Skeletal muscle tissue (tissue), 4 donors: ENCODE measurements around the gene CORO6. TPM values are rescaled to one million over a fixed set of nuclear protein-coding genes. Genes with fewer than 3 reads are reported as not detected.
"Not testable (repeated sequence)": the region's sequence is repeated elsewhere in the genome, so short reads cannot be mapped to it uniquely, and the experiment has no call there.

Experiments
- H3K27ac ChIP-seq: one replicate; pipeline ENCODE4 v1.7.0; 2013; ENCODE audit warnings: mild to moderate bottlenecking, low read depth, low read length, inconsistent platforms
- H3K27me3 ChIP-seq, 3 donors: one replicate each; pipeline ENCODE4 v1.7.0; 2013; ENCODE audit warnings: low read length in 3 of 3; ENCODE audit not compliant: control insufficient read depth in 3 of 3, insufficient read depth in 3 of 3
- H3K36me3 ChIP-seq, 3 donors: one replicate each; pipeline ENCODE4 v1.7.0; 2013; ENCODE audit warnings: low read length in 3 of 3; ENCODE audit not compliant: control insufficient read depth in 3 of 3, insufficient read depth in 3 of 3
- H3K4me1 ChIP-seq, 3 donors: one replicate each; pipeline ENCODE4 v1.7.0; 2013; ENCODE audit warnings: low read length in 3 of 3, mild to moderate bottlenecking in 3 of 3; ENCODE audit not compliant: control insufficient read depth in 3 of 3, insufficient read depth in 3 of 3
- H3K4me3 ChIP-seq, 3 donors: one replicate each; pipeline ENCODE4 v1.7.0; 2013; ENCODE audit warnings: low read length in 3 of 3
- H3K9ac ChIP-seq, 3 donors: one replicate each; pipeline ENCODE4 v1.7.0; 2013; ENCODE audit warnings: low read length in 3 of 3, mild to moderate bottlenecking in 3 of 3, moderate library complexity in 2 of 3, low read depth in 1 of 3
- H3K9me3 ChIP-seq, 3 donors: one replicate each; pipeline ENCODE4 v1.7.0; 2013; ENCODE audit warnings: low read length in 3 of 3; ENCODE audit not compliant: control insufficient read depth in 3 of 3
- total RNA-seq: library from RNA; depleted of rRNA; stranded (reverse); fragments of >200 nt; gene quantifications from one replicate; pipeline ENCODE4 v1.2.3, GENCODE V29; 2014
- donor health status: Osteomylitis.

CORO6 gene
- total RNA-seq, 1 donor from 2014 or later: 43.3 TPM

- Histone ChIP-seq H3K4me1 (peaks cover 0 to 2% (median 0%) of the 10 kb centered on the region in 3 donors), H3K27me3 (no peaks in the 10 kb centered on the region), H3K4me3 (no peak overlapping the region), H3K9me3 (no peaks in the 10 kb centered on the region), H3K36me3 (peaks cover 4 to 23% (median 17%) of the 10 kb centered on the region in 3 donors), H3K9ac (no peak overlapping the region), H3K27ac (peak overlapping the region; percentile 40)
Observed at GRCh38 chr17:29655323-29655722, 32.6 kb upstream of the CORO6 start.

- Histone ChIP-seq H3K36me3 (peaks cover 4 to 25% (median 19%) of the 10 kb centered on the region in 3 donors), H3K4me3 (no peak overlapping the region), H3K9ac (no peak overlapping the region), H3K4me1 (peaks cover 0 to 2% (median 0%) of the 10 kb centered on the region in 3 donors), H3K27me3 (no peaks in the 10 kb centered on the region), H3K27ac (peak overlapping the region; percentile 25), H3K9me3 (no peaks in the 10 kb centered on the region)
Observed at GRCh38 chr17:29653995-29654714, 31.4 kb upstream of the CORO6 start.

GRCh38 chr17:29652976-29653375, 30.3 kb upstream of the CORO6 start:
- Histone ChIP-seq H3K27me3 (no peaks in the 10 kb centered on the region), H3K4me3 (no peak overlapping the region), H3K4me1 (peaks cover 0 to 2% (median 0%) of the 10 kb centered on the region in 3 donors), H3K9ac (no peak overlapping the region), H3K36me3 (peaks cover 9 to 27% (median 21%) of the 10 kb centered on the region in 3 donors), H3K9me3 (no peaks in the 10 kb centered on the region), H3K27ac (no peak overlapping the region)

GRCh38 chr17:29651913-29652312, 29.2 kb upstream of the CORO6 start:
- H3K36me3 ChIP-seq: peaks cover 10 to 27% (median 23%) of the 10 kb centered on the region in 3 donors

GRCh38 chr17:29650396-29650795, 27.7 kb upstream of the CORO6 start:
- Histone ChIP-seq H3K9ac (no peak overlapping the region), H3K4me3 (no peak overlapping the region), H3K9me3 (no peaks in the 10 kb centered on the region), H3K27ac (peak overlapping the region; percentile 19), H3K36me3 (peaks cover 6 to 21% (median 17%) of the 10 kb centered on the region in 3 donors), H3K27me3 (no peaks in the 10 kb centered on the region), H3K4me1 (peaks cover 9 to 11% (median 11%) of the 10 kb centered on the region in 3 donors)

More at GRCh38 chr17:29651913-29652312, 29.2 kb upstream of the CORO6 start:
- H3K27me3 ChIP-seq, H3K9ac ChIP-seq, H3K4me1 ChIP-seq, H3K9me3 ChIP-seq, H3K4me3 ChIP-seq: not testable (repeated sequence)
- peak overlapping the region; percentile 8 for H3K27ac ChIP-seq

GRCh38 chr17:29649359-29649758, 26.6 kb upstream of the CORO6 start:
- Histone ChIP-seq H3K27ac (peak overlapping the region; percentile 46), H3K4me3 (no peak overlapping the region), H3K9me3 (no peaks in the 10 kb centered on the region), H3K9ac (no peak overlapping the region), H3K4me1 (peaks cover 16 to 19% (median 18%) of the 10 kb centered on the region in 3 donors), H3K36me3 (peaks cover 6 to 16% (median 13%) of the 10 kb centered on the region in 3 donors), H3K27me3 (no peaks in the 10 kb centered on the region)

- Histone ChIP-seq H3K27ac (peak overlapping the region; percentile 39), H3K27me3 (no peaks in the 10 kb centered on the region), H3K9ac (no peak overlapping the region), H3K36me3 (peaks cover 6 to 13% (median 11%) of the 10 kb centered on the region in 3 donors), H3K9me3 (no peaks in the 10 kb centered on the region), H3K4me1 (peaks cover 25 to 32% (median 25%) of the 10 kb centered on the region in 3 donors), H3K4me3 (no peak overlapping the region)
Observed at GRCh38 chr17:29648005-29648404, 25.3 kb upstream of the CORO6 start.

GRCh38 chr17:29645515-29646051, 22.9 kb upstream of the CORO6 start:
- Histone ChIP-seq H3K27ac (peak overlapping the region; percentile 72), H3K4me3 (peak overlapping the region in 2 of 3 donors; percentile 14 to 27), H3K27me3 (no peaks in the 10 kb centered on the region), H3K4me1 (peaks cover 46 to 50% (median 47%) of the 10 kb centered on the region in 3 donors), H3K9me3 (no peaks in the 10 kb centered on the region), H3K9ac (no peak overlapping the region), H3K36me3 (peaks cover 6 to 10% (median 10%) of the 10 kb centered on the region in 3 donors)

- H3K4me3 ChIP-seq: no peak overlapping the region
- peak overlapping the region in 1 of 3 donors; percentile 1 for H3K9ac ChIP-seq
- peaks cover 59 to 62% (median 61%) of the 10 kb centered on the region in 3 donors for H3K4me1 ChIP-seq
- H3K27ac ChIP-seq: peak overlapping the region; percentile 95
- no peaks in the 10 kb centered on the region for H3K9me3 ChIP-seq
- H3K27me3 ChIP-seq: no peaks in the 10 kb centered on the region
- H3K36me3 ChIP-seq: peaks cover 4 to 5% (median 4%) of the 10 kb centered on the region in 3 donors
Observed at GRCh38 chr17:29643817-29644160, 21.1 kb upstream of the CORO6 start.

GRCh38 chr17:29642171-29642611, 19.5 kb upstream of the CORO6 start:
- Histone ChIP-seq H3K4me1 (peaks cover 62 to 69% (median 65%) of the 10 kb centered on the region in 3 donors), H3K9ac (peak overlapping the region; percentile 69 to 83 (median 73)), H3K4me3 (peak overlapping the region in 2 of 3 donors; percentile 16 to 46)

More at GRCh38 chr17:29642171-29642611, 19.5 kb upstream of the CORO6 start:
- H3K9me3 ChIP-seq: no peaks in the 10 kb centered on the region
- peak overlapping the region; percentile 95 for H3K27ac ChIP-seq
- no peaks in the 10 kb centered on the region for H3K36me3 ChIP-seq
- H3K27me3 ChIP-seq: no peaks in the 10 kb centered on the region
